ENCODE measurements around the gene RIOX2.

- no peak for TF ChIP-seq CTCF (conservative IDR thresholded peaks at IDR 0.05; ENCODE audit: low read length)
- no peak for TF ChIP-seq EZH2phosphoT487 (IDR thresholded peaks at IDR 0.05; ENCODE audit: borderline replicate concordance, low read depth, low read length)
Measured at GRCh38 chr3:97993526-97993925, 21.3 kb upstream of the RIOX2 start.

Measured in OCI-LY7 (cell line).